GM12801 (cell line): ENCODE results near the gene KRTAP10-7.

ENCODE experiments used
- CTCF ChIP-seq: IDR thresholded peaks from one replicate; pipeline ENCODE4 v1.5.1; 2011; ENCODE audit warnings: control low read depth; ENCODE audit not compliant: insufficient read length; ENCODE audit errors: extremely low read depth

KRTAP10-7 gene

GRCh38 chr21:44574457-44575306 is 25.7 kb upstream of the KRTAP10-7 start:
- TF ChIP-seq CTCF: no peak

- TF ChIP-seq CTCF: no peak
These were observed 24.9 kb upstream of the KRTAP10-7 start for GRCh38 chr21:44575307-44576024.

GRCh38 chr21:44576025-44576420 is 24.4 kb upstream of the KRTAP10-7 start:
- TF ChIP-seq CTCF: no peak

GRCh38 chr21:44578371-44579055 is 21.9 kb upstream of the KRTAP10-7 start:
- no peak for TF ChIP-seq CTCF

GRCh38 chr21:44579056-44579832 is 21.2 kb upstream of the KRTAP10-7 start:
- TF ChIP-seq CTCF: no peak

GRCh38 chr21:44579833-44580144 is 20.6 kb upstream of the KRTAP10-7 start:
- no peak for TF ChIP-seq CTCF
